HAP-1 (cell line): Measurements from ENCODE around the gene OSBPL7.

ENCODE experiments used
- DNase-seq, 2 experiments: peaks; one replicate each; pipeline ENCODE4 v3.0.0-alpha.2; 2016 to 2020; ENCODE audit warnings: low spot score in 2 of 2
- H3K27me3 ChIP-seq: fragments of 250-450 bp; sonication (Bioruptor Pico); 2 replicates; pipeline ENCODE4 v1.5.1; 2020; ENCODE audit warnings: low read depth, mild to moderate bottlenecking, moderate library complexity
- H3K36me3 ChIP-seq: fragments of 250-450 bp; sonication (Bioruptor Pico); replicated peaks from 2 replicates; pipeline ENCODE4 v1.5.1; 2020; ENCODE audit warnings: mild to moderate bottlenecking
- H3K4me1 ChIP-seq: fragments of 250-450 bp; sonication (Bioruptor Pico); 2 replicates; pipeline ENCODE4 v1.5.1; 2020; ENCODE audit warnings: mild to moderate bottlenecking
- H3K4me3 ChIP-seq: fragments of 250-450 bp; sonication (Bioruptor Pico); 2 replicates; pipeline ENCODE4 v1.5.1; 2020; ENCODE audit warnings: mild to moderate bottlenecking, moderate library complexity
- H3K9me3 ChIP-seq: fragments of 250-450 bp; sonication (Bioruptor Pico); 2 replicates; pipeline ENCODE4 v1.5.1; 2020; ENCODE audit warnings: mild to moderate bottlenecking, moderate library complexity
- in situ Hi-C: fragments of 300-500 bp; cut with MboI; formaldehyde crosslinking; loops from 3 replicates; pipeline ENCODE4 v1.14.3; 2020; ENCODE audit warnings: low sequenced_read_pairs, inconsistent platforms, mixed read lengths

OSBPL7 gene

DNA sequence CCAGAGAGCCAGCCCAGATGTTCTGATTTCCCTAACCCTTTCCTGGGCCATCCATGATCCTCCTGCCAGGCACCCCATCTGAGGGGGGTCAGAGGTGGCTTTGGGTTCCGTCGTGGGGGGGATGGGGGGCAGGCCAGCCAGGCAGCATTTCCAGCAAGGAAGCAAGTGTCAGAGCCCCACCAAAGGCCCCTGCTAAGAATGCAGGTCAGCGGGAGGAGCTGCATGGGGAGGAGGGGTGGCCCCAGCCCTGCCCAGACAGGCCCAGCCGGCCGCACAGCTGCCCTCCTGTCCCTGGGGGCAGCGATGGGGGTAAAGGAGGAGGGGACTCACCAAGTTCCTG lies 21.8 kb upstream of the OSBPL7 start:
- peaks cover 40% of the 10 kb centered on the region for H3K27me3 ChIP-seq
- in situ Hi-C loops, result loop anchor here (5.0 kb wide), 2 partner anchors 49 to 174 kb away; no protein-coding TSS in a partner anchor
- no peak for DNase-seq
- H3K4me3 ChIP-seq, result no peak overlapping the region
- H3K9me3 ChIP-seq, result no peaks in the 10 kb centered on the region
- no peaks in the 10 kb centered on the region for H3K36me3 ChIP-seq
- H3K4me1 ChIP-seq, result peaks cover 8% of the 10 kb centered on the region

DNA sequence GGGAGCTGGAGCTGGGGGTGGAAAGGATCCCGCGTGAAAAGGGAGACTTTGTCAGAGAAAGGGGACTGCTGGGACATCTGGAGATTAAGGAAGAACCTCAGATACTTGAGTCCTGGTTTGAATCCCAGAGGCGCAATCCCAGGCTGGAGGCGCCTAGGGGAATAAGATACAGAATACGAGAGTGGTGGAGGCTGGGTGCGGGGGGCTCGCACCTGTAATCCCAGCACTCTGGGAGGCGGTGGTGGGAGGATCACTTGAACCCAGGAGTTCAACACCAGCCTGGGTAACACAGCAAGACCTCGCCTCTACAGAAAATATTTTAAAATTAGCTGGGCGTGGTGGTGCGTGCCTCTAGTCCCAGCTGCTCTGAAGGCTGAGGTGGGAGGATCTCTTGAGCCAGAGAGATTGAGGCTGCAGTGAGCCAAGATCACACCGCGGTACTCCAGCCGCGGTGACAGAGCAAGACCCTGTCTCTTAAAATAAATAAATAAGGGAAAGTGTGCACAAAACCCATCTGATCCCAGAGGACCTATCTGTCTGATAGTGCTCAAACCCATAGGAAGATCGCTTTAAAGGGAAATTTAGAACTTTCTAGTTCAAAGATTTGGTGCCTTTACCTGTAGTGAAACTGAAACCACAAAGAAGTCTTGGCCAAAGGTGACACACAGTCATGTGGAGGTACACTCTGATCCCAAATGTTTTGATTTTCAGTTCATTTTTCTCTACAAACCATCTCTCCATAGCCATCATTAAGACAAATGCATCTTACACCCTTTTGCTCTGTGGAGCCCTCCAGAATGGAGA lies 20.1 kb upstream of the OSBPL7 start:
- Histone ChIP-seq H3K4me3 (peak overlapping the region; percentile 56), H3K36me3 (no peaks in the 10 kb centered on the region), H3K4me1 (peaks cover 8% of the 10 kb centered on the region), H3K9me3 (no peaks in the 10 kb centered on the region), H3K27me3 (peaks cover 24% of the 10 kb centered on the region)
- no peak for DNase-seq
- in situ Hi-C loops, result loop anchor here (5.0 kb wide), 2 partner anchors 51 to 176 kb away; no protein-coding TSS in a partner anchor

GRCh38 chr17:47840742-47841487 lies 19.3 kb upstream of the OSBPL7 start, which contains the start of gene SCRN2:
Gene SCRN2 (minus strand): TSS chr17:47841273. CDS start chr17:47840843, 430 bp downstream.
- Histone ChIP-seq H3K4me1 (peaks cover 8% of the 10 kb centered on the region), H3K9me3 (no peaks in the 10 kb centered on the region), H3K4me3 (peak within 1 kb of the TSS; percentile 56), H3K27me3 (peaks cover 16% of the 10 kb centered on the region), H3K36me3 (no peaks in the 10 kb centered on the region)
- peak; percentile 83 to 95 for DNase-seq
- in situ Hi-C loops, result loop anchor here (5.0 kb wide), 2 partner anchors 51 to 176 kb away; no protein-coding TSS in a partner anchor

DNA sequence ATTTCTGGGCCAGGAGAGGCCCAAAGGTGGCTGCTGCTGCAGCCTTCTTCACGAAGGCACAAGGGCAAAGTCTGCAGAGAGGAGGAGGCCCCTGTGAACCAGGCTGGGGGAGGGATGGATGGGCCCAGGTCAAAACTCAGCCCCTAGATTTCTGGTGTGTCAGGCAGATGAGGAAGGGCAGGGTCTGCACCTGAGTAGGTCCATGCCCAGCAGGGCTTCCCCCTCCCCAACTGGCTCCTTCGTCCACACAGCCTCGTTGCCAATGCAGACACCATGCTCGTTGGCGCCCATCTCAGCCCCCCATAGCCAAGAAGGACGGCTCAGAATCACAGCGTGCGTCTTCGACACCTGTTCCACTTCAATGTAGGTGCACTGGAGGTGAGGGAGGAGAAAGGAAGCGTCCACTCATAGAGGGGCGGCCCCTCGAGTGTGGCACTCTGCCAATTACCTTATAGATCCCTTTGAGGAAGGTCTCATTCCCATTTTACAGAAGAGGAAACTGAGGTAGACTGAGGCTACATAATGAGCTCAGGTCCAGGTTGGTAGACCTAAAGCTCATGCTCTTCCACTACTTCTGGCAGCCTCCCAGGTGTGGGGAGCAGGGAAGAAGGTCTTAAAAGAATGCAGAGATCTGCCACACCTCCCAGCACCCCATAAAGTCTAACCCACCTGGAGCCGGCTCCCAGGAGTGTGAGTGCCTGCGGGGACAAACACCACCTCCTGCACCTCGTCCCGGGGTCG lies 18.6 kb upstream of the OSBPL7 start:
- DNase-seq, result no peak
- Histone ChIP-seq H3K36me3 (no peaks in the 10 kb centered on the region), H3K9me3 (no peaks in the 10 kb centered on the region), H3K4me1 (peaks cover 8% of the 10 kb centered on the region), H3K27me3 (peaks cover 9% of the 10 kb centered on the region), H3K4me3 (peak overlapping the region; percentile 56)
- in situ Hi-C loops, result loop anchor here (5.0 kb wide), 2 partner anchors 52 to 177 kb away; no protein-coding TSS in a partner anchor

- in situ Hi-C loops, result no loop called here
- H3K27me3 ChIP-seq, result no peaks in the 10 kb centered on the region
- no peak for DNase-seq
- no peak overlapping the region for H3K4me3 ChIP-seq
- H3K9me3 ChIP-seq, result no peaks in the 10 kb centered on the region
- H3K36me3 ChIP-seq, result no peaks in the 10 kb centered on the region
- H3K4me1 ChIP-seq, result peaks cover 8% of the 10 kb centered on the region
These were observed 17.5 kb upstream of the OSBPL7 start for GRCh38 chr17:47839071-47839470.

GRCh38 chr17:47838636-47839035 lies 17.0 kb upstream of the OSBPL7 start:
- Histone ChIP-seq H3K4me1 (peaks cover 8% of the 10 kb centered on the region), H3K27me3 (no peaks in the 10 kb centered on the region), H3K9me3 (no peaks in the 10 kb centered on the region), H3K4me3 (no peak overlapping the region), H3K36me3 (no peaks in the 10 kb centered on the region)
- DNase-seq, result no peak
- in situ Hi-C loops, result no loop called here

- in situ Hi-C loops, result no loop called here
These were observed 15.9 kb upstream of the OSBPL7 start for GRCh38 chr17:47837401-47838039.

DNA sequence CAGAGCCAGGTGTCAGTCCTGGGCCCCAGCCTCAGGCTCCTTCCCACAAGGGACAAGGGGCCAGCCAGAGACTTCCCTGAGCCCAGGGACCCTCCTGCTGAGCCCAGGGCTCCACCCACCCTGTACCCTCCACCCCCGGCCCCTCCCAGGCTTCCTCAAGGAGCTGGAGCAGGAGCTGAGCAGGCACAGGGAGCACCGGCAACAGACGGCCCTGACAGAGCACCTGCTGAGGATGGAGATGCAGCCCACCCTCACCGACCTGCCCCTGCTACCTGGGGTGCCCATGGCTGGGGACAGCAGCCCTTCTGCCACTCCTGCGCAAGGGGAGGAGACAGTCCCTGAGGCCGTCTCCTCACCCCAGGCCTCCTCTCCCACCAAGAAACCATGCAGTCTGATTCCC lies 15.0 kb upstream of the OSBPL7 start:
- Histone ChIP-seq H3K36me3 (no peaks in the 10 kb centered on the region), H3K27me3 (no peaks in the 10 kb centered on the region), H3K4me1 (peaks cover 8% of the 10 kb centered on the region), H3K9me3 (no peaks in the 10 kb centered on the region), H3K4me3 (no peak overlapping the region)
- no peak for DNase-seq
- in situ Hi-C loops, result no loop called here

More at GRCh38 chr17:47837401-47838039, 15.9 kb upstream of the OSBPL7 start:
- H3K36me3 ChIP-seq, result no peaks in the 10 kb centered on the region
- no peaks in the 10 kb centered on the region for H3K9me3 ChIP-seq
- H3K4me3 ChIP-seq, result no peak overlapping the region
- H3K4me1 ChIP-seq, result peaks cover 8% of the 10 kb centered on the region
- H3K27me3 ChIP-seq, result no peaks in the 10 kb centered on the region
- no peak for DNase-seq

DNA sequence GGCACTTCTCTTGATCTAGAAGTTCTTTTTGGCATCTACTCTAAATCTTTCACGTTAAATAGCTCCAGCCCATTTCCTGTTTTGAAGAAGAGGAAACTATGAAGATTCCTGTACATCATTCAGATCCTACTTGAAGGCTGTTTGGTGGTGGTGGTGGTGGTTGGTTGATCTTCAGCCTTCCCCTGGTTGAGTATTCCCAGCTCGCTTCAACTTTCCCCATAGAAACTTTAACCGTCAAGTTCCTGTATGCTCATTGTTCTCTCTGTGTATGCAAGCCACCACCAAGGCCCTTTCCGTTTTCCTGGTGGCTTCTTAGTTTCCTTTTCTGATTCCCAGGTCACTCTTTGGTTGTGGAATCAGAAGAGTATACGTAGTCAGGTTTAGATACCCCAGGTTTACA lies 13.2 kb upstream of the OSBPL7 start:
- H3K4me3 ChIP-seq, result no peak overlapping the region
- H3K4me1 ChIP-seq, result no peaks in the 10 kb centered on the region; the same call in 1 of the 2 replicates
- H3K36me3 ChIP-seq, result no peaks in the 10 kb centered on the region
- H3K9me3 ChIP-seq, result no peaks in the 10 kb centered on the region
- H3K27me3 ChIP-seq, result no peaks in the 10 kb centered on the region
- DNase-seq, result no peak
- in situ Hi-C loops, result no loop called here

GRCh38 chr17:47831934-47832327 lies 10.3 kb upstream of the OSBPL7 start:
- Histone ChIP-seq H3K9me3 (no peaks in the 10 kb centered on the region), H3K4me3 (peak overlapping the region; percentile 74), H3K4me1 (no peaks in the 10 kb centered on the region; the same call in 1 of the 2 replicates), H3K36me3 (peaks cover 15% of the 10 kb centered on the region), H3K27me3 (no peaks in the 10 kb centered on the region)
- no peak for DNase-seq
- in situ Hi-C loops, result no loop called here

DNA sequence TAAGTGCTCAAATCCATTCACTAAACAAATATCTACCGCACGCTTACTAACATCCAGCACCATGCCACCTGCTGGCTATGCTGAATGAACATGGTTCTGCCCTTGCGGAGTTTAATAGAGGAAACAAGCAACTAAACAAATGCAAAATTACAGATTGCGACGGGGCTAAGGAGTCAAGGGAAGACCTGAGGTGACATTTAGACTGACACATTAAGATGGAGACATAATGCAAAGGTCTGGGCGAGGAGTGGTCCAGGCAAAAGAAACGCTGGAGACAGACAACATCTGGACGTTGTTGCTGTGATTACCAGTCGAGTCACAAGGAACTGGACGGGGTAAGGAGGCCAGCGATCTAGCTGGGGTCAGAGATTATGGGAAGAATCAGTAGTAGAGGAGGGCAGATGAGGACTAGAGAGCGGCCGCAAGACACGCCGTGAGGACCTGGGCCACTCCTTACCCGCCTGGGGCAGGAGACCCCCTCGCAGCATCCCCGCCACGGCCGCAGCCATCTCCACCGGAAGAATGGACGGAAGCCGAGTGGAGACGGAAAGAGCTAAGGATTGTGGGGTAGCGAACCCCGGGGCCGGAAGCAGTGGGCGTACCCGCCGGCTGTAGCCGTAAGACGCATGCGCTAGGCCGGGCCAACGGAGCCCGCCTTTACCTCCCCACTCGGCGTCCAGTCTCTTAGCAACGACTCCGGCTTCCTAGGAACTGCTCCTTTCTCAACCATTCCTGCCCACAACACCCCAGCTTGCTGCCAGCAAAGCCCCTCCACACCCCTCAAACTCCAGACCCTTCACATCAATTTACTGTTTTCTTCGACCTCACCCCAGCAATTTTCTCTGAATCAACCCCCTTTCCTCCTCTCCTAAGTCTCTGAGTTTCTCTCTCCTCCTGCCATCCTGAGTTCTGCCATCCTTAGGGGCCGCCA lies 9.7 kb upstream of the OSBPL7 start, which contains the start of the genes LRRC46 and MRPL10:
TSS of gene LRRC46 (plus strand) at position 668 of the 931 bp plus-strand sequence. CDS start 320 bp downstream, outside the sequence.
TSS of gene MRPL10 (minus strand) at position 539 of the 931 bp plus-strand sequence. CDS start at position 509, 30 bp downstream.
- in situ Hi-C loops, result no loop called here
- H3K4me1 ChIP-seq, result no peaks in the 10 kb centered on the region; the same call in 1 of the 2 replicates
- DNase-seq, result peak; percentile 93 to 94

DNA sequence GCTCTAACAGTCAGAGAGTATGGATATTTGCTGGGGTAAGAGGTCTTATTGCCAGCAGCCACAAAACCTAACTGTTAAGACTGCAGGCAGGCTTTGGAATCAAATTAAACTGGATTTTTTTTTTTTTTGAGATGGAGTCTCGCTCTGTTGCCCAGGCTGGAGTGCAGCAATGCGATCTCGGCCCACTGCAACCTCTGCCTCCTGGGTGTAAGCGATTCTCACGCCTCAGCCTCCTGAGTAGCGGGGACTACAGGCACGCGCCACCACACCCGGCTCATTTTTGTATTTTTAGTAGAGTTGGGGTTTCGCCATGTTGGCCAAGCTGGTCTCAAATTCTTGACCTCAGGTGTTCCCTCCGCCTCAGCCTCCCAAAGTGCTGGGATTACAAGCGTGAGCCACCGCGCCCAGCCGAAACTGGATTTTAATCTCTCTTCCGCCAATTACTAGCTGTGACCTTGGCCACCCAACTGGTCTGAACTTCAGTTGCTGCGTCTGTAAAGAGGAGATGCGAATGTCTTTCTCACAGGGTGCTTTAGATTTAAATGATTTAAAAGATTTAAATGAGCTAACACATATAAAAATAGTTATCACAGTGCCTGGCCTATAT lies 8.9 kb upstream of the OSBPL7 start:
- Histone ChIP-seq H3K4me1 (no peaks in the 10 kb centered on the region; the same call in 1 of the 2 replicates), H3K4me3 (peak overlapping the region; percentile 74), H3K27me3 (no peaks in the 10 kb centered on the region), H3K36me3 (peaks cover 26% of the 10 kb centered on the region), H3K9me3 (no peaks in the 10 kb centered on the region)
- in situ Hi-C loops, result no loop called here
- no peak for DNase-seq

More for the DNA sequence above, 9.7 kb upstream of the OSBPL7 start, which contains the start of the genes LRRC46 and MRPL10:
- H3K4me3 ChIP-seq, result peak within 1 kb of the TSS; percentile 74
- no peaks in the 10 kb centered on the region for H3K27me3 ChIP-seq
- peaks cover 21% of the 10 kb centered on the region for H3K36me3 ChIP-seq
- H3K9me3 ChIP-seq, result no peaks in the 10 kb centered on the region
